ENCODE data around the gene MPST. TPM values are rescaled to one million over a fixed set of nuclear protein-coding genes. Genes with fewer than 3 reads are reported as not detected.

MPST gene
- total RNA-seq, 6 donors from 2014 or later = 80.8 to 183 (median 135) TPM

DNA sequence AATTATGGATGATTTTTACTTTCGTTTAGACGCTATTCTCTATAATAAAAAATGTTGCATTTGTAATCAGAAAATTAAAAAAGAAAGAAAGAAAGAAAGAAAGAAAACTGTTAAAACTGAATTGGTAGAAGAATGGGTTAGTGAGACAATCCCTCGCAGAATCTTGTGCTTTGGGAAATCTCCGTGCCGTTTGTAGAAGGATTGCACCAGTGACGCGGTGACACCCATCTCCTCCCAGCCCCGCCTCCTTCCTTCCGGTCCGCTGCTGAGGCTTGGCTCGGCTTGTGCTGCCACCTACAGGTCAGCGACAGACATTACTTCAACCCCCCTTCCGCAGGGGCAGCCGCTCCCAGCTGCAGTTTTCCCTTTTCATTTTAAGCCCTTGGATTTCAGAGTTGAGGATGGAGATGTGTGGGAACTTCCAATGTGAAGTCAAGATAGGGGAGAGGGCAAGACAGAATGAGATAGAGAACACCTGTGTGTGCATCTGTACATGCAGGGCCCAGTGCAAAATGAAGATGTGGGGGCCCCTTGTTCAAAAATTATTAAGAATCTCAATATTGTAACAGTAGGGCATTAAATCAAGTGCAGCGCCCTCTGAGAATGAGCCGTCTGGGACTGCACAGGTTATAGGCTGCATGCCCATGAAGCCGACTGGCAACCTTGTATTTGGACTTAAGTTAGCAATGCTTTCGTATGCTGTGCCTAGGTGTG lies 41.4 kb upstream of the MPST start:
- DNase-seq = peak; percentile 87 to 96
- ATAC-seq (ENCODE audit: low FRiP score in 2 of 2) = peak; percentile 94 to 99
- peak overlapping the region; percentile 24 to 48 (median 42) for H3K4me3 ChIP-seq
- peaks cover 3 to 12% (median 6%) of the 10 kb centered on the region in 4 donors for H3K4me1 ChIP-seq
- H3K27me3 ChIP-seq = no peaks in the 10 kb centered on the region
- WGBS, 2 donors = 16 to 17% methylated on average over 18 of the region's 18 CpGs
- no peaks in the 10 kb centered on the region for H3K9me3 ChIP-seq
- peak overlapping the region in 3 of 4 donors; percentile 4 to 77 (median 7) for H3K27ac ChIP-seq
- H3K36me3 ChIP-seq = no peaks in the 10 kb centered on the region
- TF ChIP-seq CTCF (IDR thresholded peaks at IDR 0.05) = peak; percentile 86 to 96 (median 94)
- no peak for TF ChIP-seq EP300 (IDR thresholded peaks at IDR 0.05)
- peak; percentile 51 to 64 for TF ChIP-seq POLR2AphosphoS5 (IDR thresholded peaks at IDR 0.05)
- peak in 1 of 4 donors; percentile 24 for TF ChIP-seq POLR2A (IDR thresholded peaks at IDR 0.05)

DNA sequence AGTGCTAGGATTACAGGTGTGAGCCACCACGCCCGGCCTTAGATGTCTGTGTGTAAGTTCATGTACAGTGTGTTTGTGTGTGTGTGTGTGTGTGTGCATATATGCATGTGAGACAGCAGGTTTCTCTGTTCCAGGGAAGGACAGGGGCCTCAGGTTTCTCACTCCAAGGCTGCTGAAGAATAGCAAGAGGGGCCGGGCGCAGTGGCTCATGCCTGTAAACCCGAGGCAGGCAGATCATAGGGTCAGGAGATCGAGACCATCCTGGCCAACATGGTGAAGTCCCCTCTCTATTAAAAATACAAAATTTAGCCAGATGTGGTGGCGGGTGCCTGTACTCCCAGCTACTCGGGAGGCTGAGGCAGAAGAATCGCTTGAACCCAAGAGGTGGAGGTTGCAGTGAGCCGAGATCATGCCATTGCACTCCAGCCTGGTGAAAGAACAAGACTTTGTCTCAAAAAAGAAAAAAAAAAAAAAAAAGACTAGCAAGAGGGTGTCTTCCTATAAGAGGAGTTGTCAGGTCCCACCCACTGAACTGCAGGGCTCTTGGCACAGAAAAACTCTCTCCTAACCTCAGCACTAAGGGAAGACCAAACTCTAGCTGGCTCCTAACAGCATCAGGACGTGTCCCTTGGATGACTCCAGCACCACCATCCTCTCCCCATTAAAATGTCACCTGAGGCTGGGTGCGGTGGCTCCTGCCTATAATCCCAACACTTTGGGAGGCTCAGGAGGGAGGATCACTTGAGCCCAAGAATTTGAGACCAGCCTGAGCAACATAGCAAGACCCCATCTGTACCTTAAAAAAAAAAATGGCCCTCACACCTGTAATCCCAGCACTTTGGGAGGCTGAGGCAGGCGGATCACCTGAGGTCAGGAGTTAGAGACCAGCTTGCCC lies 40.3 kb upstream of the MPST start:
- Histone ChIP-seq H3K27ac (no peak overlapping the region), H3K36me3 (no peaks in the 10 kb centered on the region), H3K4me1 (peaks cover 3 to 12% (median 6%) of the 10 kb centered on the region in 4 donors), H3K9me3 (no peaks in the 10 kb centered on the region), H3K27me3 (no peaks in the 10 kb centered on the region), H3K4me3 (no peak overlapping the region)
- DNase-seq (no peak), ATAC-seq (ENCODE audit: low FRiP score in 2 of 2) (no peak)
- no peak for TF ChIP-seq EP300 (IDR thresholded peaks at IDR 0.05)
- TF ChIP-seq POLR2A (IDR thresholded peaks at IDR 0.05) = no peak
- TF ChIP-seq POLR2AphosphoS5 (IDR thresholded peaks at IDR 0.05) = no peak
- TF ChIP-seq CTCF (IDR thresholded peaks at IDR 0.05) = no peak
- WGBS, 2 donors = 94 to 95% methylated on average over 12 to 13 of the region's 13 CpGs

- ATAC-seq (ENCODE audit: low FRiP score in 2 of 2) = no peak
- Histone ChIP-seq H3K9me3 (peaks cover 8 to 12% (median 10%) of the 10 kb centered on the region in 4 donors), H3K27me3 (no peaks in the 10 kb centered on the region), H3K4me1 (peaks cover 3 to 12% (median 6%) of the 10 kb centered on the region in 4 donors), H3K4me3 (no peak overlapping the region), H3K36me3 (no peaks in the 10 kb centered on the region), H3K27ac (no peak overlapping the region)
- no peak for TF ChIP-seq EP300 (IDR thresholded peaks at IDR 0.05)
- no peak for TF ChIP-seq CTCF (IDR thresholded peaks at IDR 0.05)
- DNase-seq = peak in 1 of 2 donors; percentile 62
- 84 to 88% methylated on average over 16 of the region's 16 CpGs for WGBS, 2 donors
Observed at GRCh38 chr22:36981247-36981775, 38.2 kb upstream of the MPST start.

- peaks cover 10 to 15% (median 13%) of the 10 kb centered on the region in 4 donors for H3K9me3 ChIP-seq
- H3K4me3 ChIP-seq = no peak overlapping the region
- no peaks in the 10 kb centered on the region for H3K27me3 ChIP-seq
- H3K27ac ChIP-seq = no peak overlapping the region
- H3K4me1 ChIP-seq = peaks cover 3 to 11% (median 6%) of the 10 kb centered on the region in 4 donors
- DNase-seq (no peak), ATAC-seq (ENCODE audit: low FRiP score in 2 of 2) (no peak)
- WGBS, 2 donors = 51 to 73% methylated on average over 5 of the region's 5 CpGs
- H3K36me3 ChIP-seq = no peaks in the 10 kb centered on the region
- TF ChIP-seq POLR2A (IDR thresholded peaks at IDR 0.05) = no peak
- TF ChIP-seq EP300 (IDR thresholded peaks at IDR 0.05) = no peak
- TF ChIP-seq CTCF (IDR thresholded peaks at IDR 0.05) = no peak
- TF ChIP-seq POLR2AphosphoS5 (IDR thresholded peaks at IDR 0.05) = no peak
Observed at GRCh38 chr22:36982136-36982535, 37.4 kb upstream of the MPST start.
